AG10803 (cell line): Measurements from ENCODE around the gene CCM2.

ENCODE experiments used
- DNase-seq: peaks from one replicate; pipeline ENCODE4 v3.0.0; 2010; ENCODE audit warnings: low read depth
- H3K4me3 ChIP-seq: 2 replicates; pipeline ENCODE4 v1.5.1; 2011; ENCODE audit warnings: mild to moderate bottlenecking, low read length, control low read depth
- TF ChIP-seq, protein P1 (sequence below): conservative IDR thresholded peaks from 2 replicates; pipeline ENCODE4 v1.5.1; 2011; ENCODE audit warnings: mild to moderate bottlenecking, low read length, control low read depth, inconsistent platforms

The CCM2 gene

DNA sequence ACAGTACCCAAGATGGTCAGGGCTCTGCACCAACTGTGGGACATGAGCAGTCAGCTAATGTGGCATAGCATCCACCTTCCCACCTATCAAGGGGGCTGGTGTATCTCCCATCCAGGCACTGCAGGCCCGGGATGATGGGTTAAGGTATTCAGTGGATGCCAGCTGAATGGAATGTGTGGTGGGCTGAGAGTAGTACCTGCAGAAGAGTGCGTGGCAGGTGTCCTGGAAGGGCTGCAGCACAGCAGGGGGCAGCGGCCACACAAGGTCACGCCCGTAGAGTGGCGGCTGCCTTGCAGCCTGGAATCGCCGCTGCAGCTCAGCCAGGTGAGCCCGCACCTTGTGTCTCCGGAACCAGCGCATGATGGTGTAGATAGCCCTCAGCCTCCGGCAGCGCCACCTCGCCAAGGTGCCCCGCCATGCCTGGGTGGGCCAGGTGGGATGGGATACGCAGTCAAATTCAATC is 34.5 kb upstream of the CCM2 start:
- TF ChIP-seq, protein P1, sequence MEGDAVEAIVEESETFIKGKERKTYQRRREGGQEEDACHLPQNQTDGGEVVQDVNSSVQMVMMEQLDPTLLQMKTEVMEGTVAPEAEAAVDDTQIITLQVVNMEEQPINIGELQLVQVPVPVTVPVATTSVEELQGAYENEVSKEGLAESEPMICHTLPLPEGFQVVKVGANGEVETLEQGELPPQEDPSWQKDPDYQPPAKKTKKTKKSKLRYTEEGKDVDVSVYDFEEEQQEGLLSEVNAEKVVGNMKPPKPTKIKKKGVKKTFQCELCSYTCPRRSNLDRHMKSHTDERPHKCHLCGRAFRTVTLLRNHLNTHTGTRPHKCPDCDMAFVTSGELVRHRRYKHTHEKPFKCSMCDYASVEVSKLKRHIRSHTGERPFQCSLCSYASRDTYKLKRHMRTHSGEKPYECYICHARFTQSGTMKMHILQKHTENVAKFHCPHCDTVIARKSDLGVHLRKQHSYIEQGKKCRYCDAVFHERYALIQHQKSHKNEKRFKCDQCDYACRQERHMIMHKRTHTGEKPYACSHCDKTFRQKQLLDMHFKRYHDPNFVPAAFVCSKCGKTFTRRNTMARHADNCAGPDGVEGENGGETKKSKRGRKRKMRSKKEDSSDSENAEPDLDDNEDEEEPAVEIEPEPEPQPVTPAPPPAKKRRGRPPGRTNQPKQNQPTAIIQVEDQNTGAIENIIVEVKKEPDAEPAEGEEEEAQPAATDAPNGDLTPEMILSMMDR: no peak
- DNase-seq: no peak
- H3K4me3 ChIP-seq: no peak overlapping the region

DNA sequence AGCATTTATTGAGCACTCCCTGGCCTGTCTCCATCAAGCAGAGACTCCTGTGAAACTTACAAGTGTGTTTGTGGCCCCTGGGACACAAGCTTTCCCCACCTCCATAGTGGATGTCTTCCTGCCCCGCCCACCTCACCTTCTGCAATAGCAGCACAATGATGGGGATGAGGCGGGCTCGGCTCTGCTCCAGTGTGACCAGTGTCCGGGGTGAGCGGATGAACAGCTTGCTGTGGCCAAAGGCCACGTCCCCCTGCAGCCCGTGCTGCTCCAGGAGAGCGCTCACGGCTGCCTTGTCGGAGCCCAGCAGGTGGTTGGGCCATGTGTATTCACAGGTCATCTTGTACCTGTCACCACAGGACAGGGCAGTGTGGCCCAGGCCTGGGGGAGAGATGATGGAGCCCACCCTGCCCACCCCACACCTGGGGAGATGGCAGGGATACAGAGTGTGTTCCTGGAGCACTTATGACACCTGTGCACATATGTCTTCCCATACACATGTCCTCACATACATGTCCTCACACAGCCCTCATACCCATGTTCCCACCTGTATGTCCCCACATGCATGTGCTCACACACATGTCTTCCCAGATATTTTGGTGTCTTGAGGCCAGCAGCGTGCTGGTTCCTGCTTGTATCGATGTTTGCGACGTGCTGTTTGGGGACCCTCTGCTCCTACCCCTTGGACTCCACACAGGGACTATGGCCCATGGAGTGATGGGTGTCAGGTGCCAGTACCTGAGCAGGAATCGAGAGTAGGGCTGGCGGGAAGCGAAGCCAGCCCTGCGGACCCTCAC is 33.9 kb upstream of the CCM2 start:
- TF ChIP-seq, protein P1: no peak
- no peak for DNase-seq
- no peak overlapping the region for H3K4me3 ChIP-seq

- no peak for DNase-seq
- TF ChIP-seq, protein P1: no peak
- H3K4me3 ChIP-seq: no peak overlapping the region
These were observed 33.1 kb upstream of the CCM2 start for GRCh38 chr7:44966731-44967538.

DNA sequence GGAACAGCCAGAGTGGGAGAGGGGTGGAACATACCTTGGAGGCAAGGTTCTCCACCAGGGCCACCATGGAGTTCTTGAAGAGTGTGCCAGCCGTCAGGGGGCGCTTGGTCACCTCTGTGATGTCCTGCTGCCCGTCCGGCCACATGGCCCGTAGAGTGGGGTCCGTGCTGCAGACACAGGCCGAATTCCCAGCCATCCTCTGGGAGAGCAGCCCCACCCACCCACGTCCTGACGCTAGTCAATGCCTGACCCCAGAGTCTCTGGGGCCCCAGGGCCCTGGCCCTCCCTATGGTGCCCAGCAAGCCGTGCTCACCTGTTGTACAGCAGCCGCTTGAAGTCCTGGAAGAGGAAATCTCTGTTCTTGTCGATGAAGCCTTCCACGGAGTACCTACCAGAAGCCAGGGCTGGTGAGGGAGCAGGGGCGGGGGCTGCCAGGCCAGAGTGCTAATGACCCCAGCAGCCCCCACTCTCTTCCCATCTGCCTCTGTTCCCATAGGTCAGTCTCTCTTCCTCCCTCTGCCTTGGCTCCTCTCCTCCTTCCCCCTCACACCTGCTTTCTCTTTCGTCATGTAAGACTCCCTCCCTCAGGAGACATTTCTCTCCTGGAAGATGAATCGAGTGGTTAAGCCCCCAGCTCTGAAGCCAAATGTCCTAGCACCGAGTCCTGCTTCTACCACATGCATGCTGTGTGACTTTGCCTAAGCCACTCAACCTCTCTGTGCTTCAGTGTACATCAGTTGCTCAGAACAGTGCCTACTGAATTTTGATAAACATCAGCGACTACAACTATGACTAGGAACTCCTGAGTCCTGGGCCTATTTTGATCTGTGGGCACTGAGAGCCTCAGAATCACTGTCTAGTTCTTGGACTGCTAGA is 32.2 kb upstream of the CCM2 start:
- DNase-seq: no peak
- TF ChIP-seq, protein P1: peak; percentile 28
- no peak overlapping the region for H3K4me3 ChIP-seq

DNA sequence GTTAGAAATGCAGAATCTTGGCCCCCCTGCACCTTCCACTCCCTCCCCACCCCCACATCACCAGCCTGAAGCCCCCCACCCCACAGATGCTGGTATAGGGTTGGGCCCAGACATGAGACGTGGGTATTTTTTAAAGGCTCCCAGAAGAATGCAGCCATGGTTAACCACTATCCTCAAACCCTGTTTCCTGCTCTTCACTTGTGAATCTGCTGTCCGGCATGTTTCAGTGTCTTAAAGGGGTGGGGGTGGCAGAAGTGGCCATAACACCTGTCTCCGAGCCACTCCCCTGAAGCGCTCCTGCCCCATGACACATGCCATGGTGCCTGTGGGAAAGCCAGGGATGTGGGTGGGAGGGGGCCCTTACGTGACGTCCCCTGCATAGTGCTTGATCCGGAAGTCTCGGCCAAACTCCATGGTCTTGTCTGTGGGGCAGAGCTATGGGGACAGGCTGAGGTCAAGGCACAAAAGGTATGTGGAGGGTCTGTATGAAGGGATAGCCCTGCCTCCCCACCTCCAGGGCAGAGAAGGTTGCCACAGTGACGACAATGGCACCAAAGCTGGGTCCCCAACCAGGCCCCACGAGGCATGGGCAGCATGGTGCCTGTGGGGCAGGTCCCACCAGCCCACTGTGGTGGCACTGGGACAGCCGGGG is 30.8 kb upstream of the CCM2 start:
- TF ChIP-seq, protein P1: no peak
- no peak for DNase-seq
- no peak overlapping the region for H3K4me3 ChIP-seq

GRCh38 chr7:44969701-44970522 is 30.1 kb upstream of the CCM2 start:
- TF ChIP-seq, protein P1: no peak
- DNase-seq: no peak
- H3K4me3 ChIP-seq: no peak overlapping the region
